CD4-positive, alpha-beta T cell treated with Interleukin-15 for 4 hours (primary cell): ENCODE measurements around the gene LIPA.
"Not testable (repeated sequence)": the region's sequence is repeated elsewhere in the genome, so short reads cannot be mapped to it uniquely, and the experiment has no call there.

Experiments
- DNase-seq: peaks from one replicate; pipeline ENCODE4 v3.0.0-alpha.2; 2020; ENCODE audit warnings: low spot score

The LIPA gene

GRCh38 chr10:89251409-89252224 lies at the start of gene LIPA:
Gene LIPA, minus strand, starts transcription at chr10:89251775. Its CDS starts 4,127 bp downstream, at chr10:89247648.
- peak; percentile 98 for DNase-seq

- DNase-seq: peak; percentile 17
Observed at GRCh38 chr10:89301232-89301631, 49.7 kb upstream of the LIPA start.

- DNase-seq: no peak
Observed at GRCh38 chr10:89299031-89299430, 47.5 kb upstream of the LIPA start.

GRCh38 chr10:89297791-89298190 lies 46.2 kb upstream of the LIPA start:
- no peak for DNase-seq

GRCh38 chr10:89297356-89297755 lies 45.8 kb upstream of the LIPA start:
- DNase-seq: no peak

- DNase-seq: no peak
Observed at GRCh38 chr10:89296220-89296648, 44.7 kb upstream of the LIPA start.

GRCh38 chr10:89295597-89295996 lies 44.0 kb upstream of the LIPA start:
- peak; percentile 18 for DNase-seq

- DNase-seq: no peak
Observed at GRCh38 chr10:89294721-89295239, 43.2 kb upstream of the LIPA start.

GRCh38 chr10:89285303-89285702 lies 33.7 kb upstream of the LIPA start:
- DNase-seq: not testable (repeated sequence)

- not testable (repeated sequence) for DNase-seq
Observed at GRCh38 chr10:89284711-89285110, 33.1 kb upstream of the LIPA start.

- DNase-seq: no peak
Observed at GRCh38 chr10:89283936-89284475, 32.4 kb upstream of the LIPA start.

GRCh38 chr10:89283025-89283935 lies 31.7 kb upstream of the LIPA start:
- DNase-seq: no peak

- no peak for DNase-seq
Observed at GRCh38 chr10:89281606-89282395, 30.2 kb upstream of the LIPA start.

GRCh38 chr10:89280508-89280907 lies 28.9 kb upstream of the LIPA start:
- no peak for DNase-seq

GRCh38 chr10:89279421-89279869 lies 27.9 kb upstream of the LIPA start:
- no peak for DNase-seq

GRCh38 chr10:89278900-89279392 lies 27.4 kb upstream of the LIPA start:
- DNase-seq: no peak

- DNase-seq: no peak
Observed at GRCh38 chr10:89278034-89278535, 26.5 kb upstream of the LIPA start.

- no peak for DNase-seq
Observed at GRCh38 chr10:89275383-89275782, 23.8 kb upstream of the LIPA start.

GRCh38 chr10:89274928-89275327 lies 23.4 kb upstream of the LIPA start:
- no peak for DNase-seq

GRCh38 chr10:89273680-89274079 lies 22.1 kb upstream of the LIPA start:
- DNase-seq: no peak

- DNase-seq: no peak
Observed at GRCh38 chr10:89271532-89271931, 20.0 kb upstream of the LIPA start.
